Activated T-cell treated with anti-CD3 and anti-CD28 coated beads for 24 hours (primary cell): ENCODE results near the gene SURF4.
"Not testable (repeated sequence)": the region's sequence is repeated elsewhere in the genome, so short reads cannot be mapped to it uniquely, and the experiment has no call there.

Source experiments
- DNase-seq: peaks from one replicate; pipeline ENCODE4 v3.0.0-alpha.2; 2020; ENCODE audit warnings: low read depth

Gene SURF4

GRCh38 chr9:133334161-133334560 lies 41.7 kb downstream of the SURF4 start:
- DNase-seq: no peak

- DNase-seq: no peak
Measured at GRCh38 chr9:133333566-133333965, 42.3 kb downstream of the SURF4 start.

- no peak for DNase-seq
Measured at GRCh38 chr9:133333011-133333410, 42.8 kb downstream of the SURF4 start.

- DNase-seq: no peak
Measured at GRCh38 chr9:133332381-133332730, 43.5 kb downstream of the SURF4 start.

DNA sequence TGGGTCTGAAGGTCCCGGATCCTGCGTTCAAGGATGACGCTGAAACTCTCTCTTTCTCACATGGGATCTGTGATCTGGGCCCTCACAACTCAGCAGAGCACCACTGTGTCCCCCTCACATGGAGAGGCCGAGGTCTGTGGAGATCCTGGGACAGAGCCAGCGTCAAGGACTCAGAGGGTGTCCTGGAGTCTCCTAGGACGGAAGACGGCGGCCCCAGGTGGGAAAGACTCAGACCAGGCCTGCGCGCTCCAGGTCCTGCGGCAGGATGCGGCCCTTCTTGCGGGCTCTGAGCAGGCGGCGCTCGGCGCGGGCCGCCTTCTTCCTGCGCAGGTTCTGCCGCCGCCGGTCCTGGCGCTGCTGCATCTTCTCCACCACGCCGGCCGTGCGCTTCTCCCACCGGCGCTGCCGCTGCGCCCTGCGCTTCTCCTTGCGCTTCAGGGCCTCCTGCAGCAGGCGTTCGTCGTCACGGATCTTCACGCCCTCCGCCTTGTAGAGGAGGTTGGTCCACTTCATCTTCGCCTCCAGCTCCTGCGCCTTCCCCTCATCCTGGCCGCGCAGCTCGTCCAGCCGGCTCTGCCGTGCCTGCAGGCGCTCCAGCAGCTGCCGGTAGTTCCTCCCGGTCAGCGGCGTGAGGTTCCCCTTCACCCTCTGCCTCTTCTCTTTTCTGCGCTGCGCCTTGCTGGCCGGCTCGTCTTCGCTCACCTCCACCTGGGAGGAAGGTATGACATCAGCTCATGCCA lies 44.0 kb downstream of the SURF4 start:
- DNase-seq: no peak

DNA sequence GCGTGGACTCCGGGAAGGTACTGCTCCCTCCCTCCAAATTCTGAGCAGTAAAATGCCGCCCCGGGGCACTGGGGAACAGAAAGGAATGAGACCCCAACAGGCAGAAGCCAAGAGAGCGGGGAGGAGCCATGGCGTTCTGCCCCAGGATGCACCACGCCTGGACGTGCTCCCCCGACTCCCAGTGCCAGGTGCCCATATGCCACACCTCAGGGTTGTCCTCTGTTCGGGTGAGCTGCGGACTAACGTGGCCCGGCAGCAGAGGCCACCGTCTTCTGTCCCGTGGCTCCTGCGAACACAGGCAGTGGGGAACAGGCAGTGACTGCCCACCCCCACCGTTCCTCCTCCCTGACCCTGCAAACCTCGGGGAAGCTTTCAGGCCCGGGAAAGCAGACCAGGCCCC lies 44.6 kb downstream of the SURF4 start:
- DNase-seq: no peak

DNA sequence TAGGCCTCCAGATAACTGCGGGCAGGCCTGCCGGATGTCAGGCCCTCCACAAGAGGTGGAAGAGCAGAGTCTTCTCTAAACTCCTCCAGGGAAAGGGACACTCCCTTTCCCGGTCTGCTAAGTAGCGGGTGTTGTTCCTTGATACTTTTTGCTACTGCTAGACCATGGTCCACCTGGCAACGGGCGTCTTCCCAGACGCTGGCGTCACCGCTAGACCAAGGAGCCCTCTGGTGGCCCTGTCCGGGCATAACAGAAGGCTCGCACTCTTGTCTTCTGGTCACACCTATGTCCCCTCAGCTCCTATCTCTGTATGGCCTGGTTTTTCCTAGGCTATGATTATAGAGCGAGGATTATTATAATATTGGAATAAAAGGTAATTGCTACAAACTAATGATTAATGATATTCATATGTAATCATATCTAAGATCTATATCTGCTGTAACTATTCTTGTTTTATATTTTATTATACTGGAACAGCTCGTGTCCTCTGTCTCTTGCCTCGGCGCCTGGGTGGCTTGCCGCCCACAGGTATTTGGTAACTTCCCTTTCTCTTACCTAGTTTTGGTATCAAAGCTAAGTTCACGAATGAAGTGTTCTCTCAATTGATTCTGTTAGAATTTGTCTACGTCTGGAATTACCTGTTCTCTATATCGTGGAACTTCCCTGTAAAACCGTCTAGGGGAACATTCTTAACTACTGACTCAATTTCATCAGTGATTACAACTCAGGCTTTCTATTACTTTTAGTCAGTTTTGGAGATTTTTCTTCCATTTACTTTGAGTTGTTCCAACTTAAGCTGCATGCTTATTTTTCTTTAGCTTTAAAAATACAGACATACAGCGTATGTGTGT lies 46.3 kb downstream of the SURF4 start:
- not testable (repeated sequence) for DNase-seq

GRCh38 chr9:133327834-133328484 lies 47.9 kb downstream of the SURF4 start:
- no peak for DNase-seq

DNA sequence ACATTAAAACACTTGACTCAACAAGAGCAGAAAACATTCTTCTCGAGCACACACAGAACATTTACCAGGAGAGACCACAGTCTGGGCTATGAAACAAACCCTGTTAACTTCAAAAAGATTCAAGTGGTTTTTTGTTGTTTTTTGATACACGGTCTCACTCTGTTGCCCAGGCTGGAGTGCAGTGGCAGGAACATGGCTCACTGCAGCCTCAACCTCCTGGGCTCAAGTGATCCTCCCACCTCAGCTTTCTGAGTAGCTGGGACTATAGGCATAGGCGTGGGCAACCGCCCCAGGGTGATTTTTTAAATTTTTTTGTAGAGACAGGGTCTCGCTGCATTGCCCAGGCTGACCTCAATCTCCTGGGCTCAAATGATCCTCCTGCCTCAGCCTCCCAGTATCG lies 48.8 kb downstream of the SURF4 start:
- DNase-seq: not testable (repeated sequence)

DNA sequence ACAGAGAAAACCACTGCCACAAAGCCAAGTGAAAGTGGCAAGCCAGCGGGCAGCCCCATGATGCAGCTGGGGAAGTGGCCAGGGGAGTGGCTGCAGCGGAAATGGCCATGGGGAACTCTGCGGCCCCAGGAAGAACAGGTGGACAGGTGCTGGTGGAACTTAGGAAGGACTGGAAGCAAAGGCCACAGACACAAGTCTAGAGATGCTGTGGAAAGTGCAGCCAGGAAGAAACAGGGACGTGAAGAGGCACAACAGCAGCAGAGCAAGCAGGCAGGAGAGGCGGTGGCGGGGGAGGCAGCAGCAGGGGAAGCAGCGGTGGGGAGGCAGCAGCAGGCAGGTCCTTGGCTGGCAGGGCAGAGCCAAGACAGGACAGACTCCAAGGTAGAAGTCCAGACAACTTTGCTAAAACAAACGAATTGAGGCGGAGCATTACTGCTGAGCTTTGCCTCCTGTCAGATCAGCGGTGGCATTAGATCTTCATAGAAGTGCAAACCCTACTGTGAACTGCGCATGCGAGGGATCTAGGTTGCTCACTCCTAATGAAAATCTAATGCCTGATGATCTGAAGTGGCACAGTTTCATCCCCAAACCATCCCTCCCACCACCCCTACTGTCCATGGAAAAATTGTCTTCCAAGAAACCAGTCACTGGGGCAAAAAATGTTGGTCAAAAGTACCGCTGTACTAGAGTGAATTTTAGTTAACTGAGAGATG lies 51.7 kb downstream of the SURF4 start:
- no peak for DNase-seq

DNA sequence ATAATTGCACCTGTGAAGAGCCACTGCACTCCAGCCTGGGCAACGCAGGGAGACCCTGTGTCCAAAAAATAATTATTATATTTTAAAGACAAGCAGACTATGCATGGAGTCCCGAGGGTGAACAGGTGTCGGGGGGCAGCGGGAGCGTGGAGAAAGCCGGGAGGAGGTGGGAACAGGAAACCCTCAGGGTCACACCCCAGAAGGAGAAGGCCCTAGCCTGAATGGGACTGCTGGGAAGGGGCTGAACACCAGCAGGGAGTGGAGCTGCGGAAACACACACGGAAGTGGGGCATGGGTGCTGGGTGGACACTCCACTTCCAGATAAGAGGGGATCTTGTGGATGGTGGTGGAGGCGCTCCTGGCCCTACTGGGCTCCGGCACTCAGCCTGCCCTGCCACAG lies 52.6 kb downstream of the SURF4 start:
- DNase-seq: no peak

DNA sequence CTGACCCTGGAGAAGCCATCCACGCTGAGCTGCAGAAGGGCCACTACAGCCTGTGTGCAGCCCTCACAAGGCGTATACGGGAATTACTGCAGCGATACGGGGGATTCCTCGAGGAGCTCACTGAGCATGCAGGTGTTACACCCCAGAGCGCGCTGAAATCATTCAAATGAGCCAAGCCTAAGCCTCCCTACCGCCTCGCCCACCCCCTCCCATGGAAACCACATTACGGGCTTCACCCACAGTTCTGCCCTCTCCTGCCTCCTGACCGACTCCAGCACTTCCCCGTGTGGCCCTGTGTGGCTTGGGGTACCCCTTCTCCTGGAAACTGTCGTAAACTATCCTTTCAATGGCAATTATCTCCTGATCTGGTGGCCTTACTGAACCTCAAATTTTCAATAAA lies 53.2 kb downstream of the SURF4 start:
- no peak for DNase-seq

DNA sequence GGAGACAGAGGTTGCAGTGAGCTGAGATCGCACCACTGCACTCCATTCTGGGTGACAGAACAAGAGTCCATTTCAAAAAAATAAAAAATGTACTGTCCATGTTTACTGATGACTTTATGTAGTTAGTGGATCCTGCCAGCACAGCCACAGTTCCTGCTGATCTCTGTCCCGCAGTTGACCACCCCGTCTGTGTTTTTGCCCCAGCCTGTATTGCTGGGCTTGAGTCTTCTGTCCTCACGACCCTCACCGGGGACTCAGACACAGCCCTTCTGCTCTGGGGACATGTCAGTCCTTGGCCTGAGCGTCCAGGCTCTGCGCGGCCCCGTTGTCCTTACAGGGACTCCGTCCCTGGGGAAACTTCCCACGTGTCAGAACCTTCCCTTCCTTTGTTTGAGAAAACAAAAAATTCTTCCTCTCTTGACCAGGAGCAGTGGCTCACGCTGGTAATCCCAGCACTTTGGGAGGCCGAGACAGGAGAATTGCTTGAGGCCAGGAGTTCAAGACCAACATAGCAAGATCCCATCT lies 54.4 kb downstream of the SURF4 start:
- DNase-seq: no peak

DNA sequence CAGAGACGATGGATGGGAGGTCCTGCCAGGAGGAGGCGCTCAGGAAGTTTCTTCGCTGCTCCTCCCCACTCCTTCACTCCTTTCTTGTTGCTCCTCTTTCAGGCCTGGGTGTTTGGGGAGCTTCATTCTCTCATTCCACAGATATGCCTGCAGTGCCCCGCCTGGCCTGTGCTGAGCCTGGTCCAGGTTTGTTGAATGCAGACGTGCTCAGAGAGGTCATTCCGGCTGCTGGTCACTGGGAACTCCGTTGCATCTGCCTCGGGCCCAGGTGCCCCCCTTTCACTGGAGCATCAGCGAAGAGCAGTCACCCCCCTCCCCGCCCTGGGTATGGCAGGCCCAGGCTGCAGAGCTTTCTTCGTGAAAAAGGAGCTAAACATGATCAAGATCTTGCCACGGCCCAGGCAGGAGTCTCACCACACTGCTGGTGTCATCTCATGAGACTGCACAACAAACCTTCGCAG lies 55.4 kb downstream of the SURF4 start:
- no peak for DNase-seq

- not testable (repeated sequence) for DNase-seq
Measured at GRCh38 chr9:133317551-133317950, 58.3 kb downstream of the SURF4 start.

- DNase-seq: no peak
Measured at GRCh38 chr9:133315997-133316396, 59.9 kb downstream of the SURF4 start.
